Stimulated activated effector memory CD8-positive, alpha-beta T cell treated with anti-CD3 and anti-CD28 coated beads, Interleukin-12 subunit alpha, Interleukin-12 subunit beta, amount 100 ng/mL, for 72 hours (primary cell): Measurements from ENCODE around the gene PRICKLE2.
A peak's percentile ranks its signal among the peaks of the same experiment; 100 is the strongest.

Source experiments
- ATAC-seq: fragments of 150-1000 bp; cut with Tn5 transposase; 2 replicates; pipeline ENCODE4 v1.10.0; 2021
- DNase-seq, 2 donors: peaks; one replicate each; pipeline ENCODE4 v3.0.0; 2021 to 2022; ENCODE audit warnings: low spot score in 2 of 2
- H3K27ac Mint-ChIP-seq: one replicate; pipeline ENCODE4 v1.8.0; 2022; ENCODE audit warnings: mild to moderate bottlenecking, mixed read lengths
- H3K36me3 Mint-ChIP-seq: one replicate; pipeline ENCODE4 v1.8.0; 2022; ENCODE audit warnings: mild to moderate bottlenecking, mixed read lengths
- H3K4me1 Mint-ChIP-seq: one replicate; pipeline ENCODE4 v1.8.0; 2022; ENCODE audit warnings: mixed read lengths
- H3K4me3 Mint-ChIP-seq: one replicate; pipeline ENCODE4 v1.8.0; 2022; ENCODE audit warnings: mild to moderate bottlenecking, mixed read lengths
- H3K9me3 Mint-ChIP-seq: one replicate; pipeline ENCODE4 v1.8.0; 2022; ENCODE audit warnings: mixed read lengths

The PRICKLE2 gene

DNA sequence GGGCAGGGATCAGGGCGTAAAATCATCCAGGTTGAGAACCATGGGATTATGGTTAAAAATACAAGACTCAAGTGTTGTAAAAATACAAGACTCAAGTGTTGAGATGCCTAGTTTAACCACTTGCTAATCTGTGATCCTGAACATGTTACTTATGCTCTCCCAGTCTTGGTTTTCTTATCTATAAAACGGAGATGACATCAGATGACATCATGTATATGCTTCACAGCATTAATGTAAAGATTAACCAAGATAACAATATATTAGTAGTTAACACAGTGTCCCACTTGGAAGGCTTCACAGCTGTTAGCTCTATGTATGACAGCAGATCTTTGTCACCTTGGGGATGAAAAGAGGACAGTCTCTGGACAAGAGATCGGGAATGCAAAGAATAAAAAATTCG lies 96.2 kb downstream of the PRICKLE2 start:
- H3K27ac Mint-ChIP-seq, result no peak overlapping the region
- DNase-seq (no peak), ATAC-seq (no peak)
- H3K36me3 Mint-ChIP-seq, result no peaks in the 10 kb centered on the region
- H3K4me3 Mint-ChIP-seq, result no peak overlapping the region
- no peaks in the 10 kb centered on the region for H3K4me1 Mint-ChIP-seq
- H3K9me3 Mint-ChIP-seq, result no peaks in the 10 kb centered on the region

DNA sequence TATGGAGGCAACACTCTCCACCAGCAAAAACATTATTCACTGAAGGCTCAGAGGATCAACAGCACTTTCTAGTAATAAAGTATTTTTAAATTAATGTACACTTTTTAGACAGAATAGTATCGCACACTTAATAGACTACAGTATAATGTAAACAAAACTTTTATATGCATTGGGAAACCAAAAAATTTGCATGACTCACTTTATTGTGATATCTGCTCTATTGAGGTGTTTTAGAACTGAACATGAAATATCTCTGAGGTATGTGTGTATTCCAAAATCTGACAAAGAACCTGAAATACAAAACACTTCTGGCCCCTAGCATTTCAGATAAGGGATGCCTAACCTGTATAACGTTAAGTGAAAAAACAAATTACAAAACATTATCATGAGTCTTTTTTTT lies 99.7 kb downstream of the PRICKLE2 start:
- no peak for DNase-seq
- no peaks in the 10 kb centered on the region for H3K9me3 Mint-ChIP-seq
- H3K4me3 Mint-ChIP-seq, result no peak overlapping the region
- H3K4me1 Mint-ChIP-seq, result no peaks in the 10 kb centered on the region
- H3K27ac Mint-ChIP-seq, result no peak overlapping the region
- H3K36me3 Mint-ChIP-seq, result no peaks in the 10 kb centered on the region
- ATAC-seq, result no peak

DNA sequence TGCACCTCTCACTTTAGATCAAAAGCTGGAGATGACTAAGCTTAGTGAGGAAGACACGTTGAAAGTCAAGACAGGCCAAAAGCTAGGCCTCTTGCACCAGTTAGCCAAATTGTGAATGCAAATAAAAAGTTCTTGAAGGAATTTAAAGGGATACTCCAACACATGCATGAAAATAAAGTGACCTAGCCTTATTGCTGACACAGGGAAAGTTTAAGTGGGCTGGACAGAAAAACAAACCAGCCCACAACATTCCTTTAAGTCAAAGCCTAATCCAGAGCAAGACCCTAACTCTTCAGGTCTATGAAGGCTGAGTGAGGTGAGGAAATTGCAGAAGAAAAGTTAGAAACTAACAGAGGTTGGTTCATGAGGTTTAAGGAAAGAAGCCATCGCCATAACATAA lies 101.3 kb downstream of the PRICKLE2 start:
- ATAC-seq, result no peak
- H3K4me1 Mint-ChIP-seq, result no peaks in the 10 kb centered on the region
- H3K36me3 Mint-ChIP-seq, result no peaks in the 10 kb centered on the region

GRCh38 chr3:64122476-64122875 lies 102.8 kb downstream of the PRICKLE2 start:
- DNase-seq (no peak), ATAC-seq (peak; percentile 39)

More for the DNA sequence above, 101.3 kb downstream of the PRICKLE2 start:
- no peak for DNase-seq
- Mint-ChIP-seq H3K9me3 (no peaks in the 10 kb centered on the region), H3K4me3 (no peak overlapping the region), H3K27ac (no peak overlapping the region)

GRCh38 chr3:64121750-64122311 lies 103.4 kb downstream of the PRICKLE2 start:
- Mint-ChIP-seq H3K4me3 (no peak overlapping the region), H3K9me3 (no peaks in the 10 kb centered on the region), H3K36me3 (no peaks in the 10 kb centered on the region), H3K4me1 (no peaks in the 10 kb centered on the region), H3K27ac (no peak overlapping the region)
- no peak for ATAC-seq
- DNase-seq, result no peak

More at GRCh38 chr3:64122476-64122875, 102.8 kb downstream of the PRICKLE2 start:
- no peak overlapping the region for H3K27ac Mint-ChIP-seq
- no peaks in the 10 kb centered on the region for H3K36me3 Mint-ChIP-seq
- H3K4me1 Mint-ChIP-seq, result no peaks in the 10 kb centered on the region
- no peak overlapping the region for H3K4me3 Mint-ChIP-seq
- H3K9me3 Mint-ChIP-seq, result no peaks in the 10 kb centered on the region

DNA sequence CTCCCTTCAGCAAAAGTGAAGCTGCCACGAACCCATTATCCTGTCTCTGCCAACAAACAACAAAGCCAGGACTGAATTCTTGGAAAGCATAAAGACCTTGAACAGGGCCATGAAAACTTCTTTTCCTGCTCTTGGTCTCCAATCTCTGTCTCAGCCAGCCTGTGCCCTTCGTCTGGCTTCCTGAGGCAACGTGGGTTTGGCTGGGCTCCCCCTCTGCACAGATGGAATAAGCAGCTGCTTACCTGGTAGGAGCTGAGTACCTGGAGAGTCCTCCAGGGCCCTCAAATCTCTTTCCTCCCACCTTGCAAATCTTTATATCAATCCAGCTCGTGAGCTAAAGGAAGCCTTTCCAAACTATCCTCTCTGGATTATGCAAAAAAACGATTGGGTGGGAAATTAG lies 104.4 kb downstream of the PRICKLE2 start:
- H3K9me3 Mint-ChIP-seq, result no peaks in the 10 kb centered on the region
- H3K4me3 Mint-ChIP-seq, result no peak overlapping the region
- no peak for ATAC-seq

DNA sequence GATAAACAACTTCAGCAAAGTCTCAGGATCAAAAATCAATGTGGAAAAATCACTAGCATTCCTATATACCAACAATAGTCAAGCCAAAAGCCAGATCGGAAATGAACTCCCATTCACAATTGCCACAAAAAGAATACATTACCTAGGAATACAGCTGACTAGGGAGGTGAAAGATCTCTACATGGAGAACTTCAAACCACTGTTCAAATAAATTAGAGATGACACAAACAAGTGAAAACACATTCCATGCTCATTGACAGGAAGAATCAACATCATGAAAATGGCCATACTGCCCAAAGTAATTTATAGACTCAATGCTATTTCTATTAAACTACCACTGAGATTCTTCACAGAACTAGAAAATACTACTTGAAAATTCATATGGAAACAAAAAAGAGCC lies 107.8 kb downstream of the PRICKLE2 start:
- Mint-ChIP-seq H3K4me1 (no peaks in the 10 kb centered on the region), H3K9me3 (no peaks in the 10 kb centered on the region), H3K4me3 (no peak overlapping the region), H3K36me3 (no peaks in the 10 kb centered on the region), H3K27ac (no peak overlapping the region)
- DNase-seq (no peak), ATAC-seq (no peak)

More for the DNA sequence above, 104.4 kb downstream of the PRICKLE2 start:
- H3K4me1 Mint-ChIP-seq, result no peaks in the 10 kb centered on the region
- no peak overlapping the region for H3K27ac Mint-ChIP-seq
- DNase-seq, result no peak
- no peaks in the 10 kb centered on the region for H3K36me3 Mint-ChIP-seq

DNA sequence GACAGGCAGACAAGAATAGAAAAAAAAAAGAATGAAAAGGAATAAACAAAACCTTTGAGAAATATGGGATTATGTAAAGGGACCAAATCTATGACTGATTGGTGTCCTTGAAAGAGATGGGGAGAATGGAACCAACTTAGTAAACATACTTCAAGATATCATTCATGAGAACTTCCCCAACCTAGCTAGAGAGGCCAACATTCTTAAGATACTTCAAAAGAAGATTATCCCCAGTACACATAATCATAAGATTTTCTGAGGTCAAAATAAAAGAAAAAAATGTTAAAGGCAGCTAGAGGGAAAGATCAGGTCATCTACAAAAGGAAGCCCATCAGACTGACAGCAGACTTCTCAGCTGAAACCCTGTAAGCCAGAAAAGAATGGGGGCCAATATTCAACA lies 110.6 kb downstream of the PRICKLE2 start:
- Mint-ChIP-seq H3K4me1 (no peaks in the 10 kb centered on the region), H3K36me3 (no peaks in the 10 kb centered on the region), H3K9me3 (no peaks in the 10 kb centered on the region), H3K27ac (no peak overlapping the region), H3K4me3 (no peak overlapping the region)
- DNase-seq (no peak), ATAC-seq (no peak)

- DNase-seq, result no peak
- Mint-ChIP-seq H3K27ac (no peak overlapping the region), H3K4me3 (no peak overlapping the region), H3K4me1 (no peaks in the 10 kb centered on the region), H3K9me3 (no peaks in the 10 kb centered on the region), H3K36me3 (no peaks in the 10 kb centered on the region)
- no peak for ATAC-seq
Observed at GRCh38 chr3:64111872-64112271, 113.4 kb downstream of the PRICKLE2 start.

DNA sequence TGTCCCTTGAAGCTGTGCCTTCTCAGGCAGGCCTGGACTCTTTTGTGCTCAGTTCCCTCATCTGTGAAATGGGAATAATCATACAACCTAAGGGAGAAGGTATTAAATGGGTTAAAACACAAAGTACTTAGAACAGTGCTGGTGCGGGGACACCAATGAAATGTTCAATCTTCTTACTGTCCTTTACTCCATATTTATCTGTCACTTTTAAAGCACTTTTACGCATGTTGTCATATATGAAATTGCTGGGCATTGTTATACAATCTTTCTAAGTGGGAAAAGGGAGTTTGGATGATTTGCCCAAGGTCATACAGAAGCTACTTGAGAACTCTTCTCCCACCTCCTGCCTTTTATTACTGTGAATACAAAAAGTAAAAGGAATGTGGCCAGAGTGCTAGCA lies 114.2 kb downstream of the PRICKLE2 start:
- Mint-ChIP-seq H3K27ac (no peak overlapping the region), H3K36me3 (no peaks in the 10 kb centered on the region), H3K4me1 (no peaks in the 10 kb centered on the region), H3K4me3 (no peak overlapping the region), H3K9me3 (no peaks in the 10 kb centered on the region)
- no peak for ATAC-seq
- DNase-seq, result no peak

- Mint-ChIP-seq H3K36me3 (no peaks in the 10 kb centered on the region), H3K27ac (no peak overlapping the region), H3K4me3 (no peak overlapping the region), H3K4me1 (no peaks in the 10 kb centered on the region), H3K9me3 (no peaks in the 10 kb centered on the region)
- ATAC-seq, result no peak
- DNase-seq, result no peak
Observed at GRCh38 chr3:64110071-64110470, 115.2 kb downstream of the PRICKLE2 start.

DNA sequence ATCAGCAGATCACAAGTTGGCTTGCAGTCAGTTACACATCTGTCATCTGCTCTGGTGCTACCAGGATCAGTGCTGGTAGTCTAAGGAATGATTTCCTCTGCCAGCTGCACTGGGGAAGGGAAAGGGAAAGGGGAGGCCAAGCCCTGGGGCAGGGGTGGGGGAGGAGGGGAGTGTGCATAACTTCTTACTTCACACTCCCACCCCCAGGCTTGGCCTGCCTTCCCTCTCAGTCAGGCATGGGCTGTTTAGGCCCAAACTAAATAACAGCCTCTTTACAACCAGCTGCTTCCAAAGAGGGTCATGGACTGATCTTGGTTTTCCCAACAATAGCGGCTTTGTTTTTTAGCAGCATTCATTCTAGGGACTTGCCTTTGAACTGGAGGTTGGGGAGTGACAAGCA lies 115.8 kb downstream of the PRICKLE2 start:
- H3K27ac Mint-ChIP-seq, result no peak overlapping the region
- no peaks in the 10 kb centered on the region for H3K36me3 Mint-ChIP-seq
- DNase-seq (no peak), ATAC-seq (no peak)
- no peaks in the 10 kb centered on the region for H3K4me1 Mint-ChIP-seq
- no peaks in the 10 kb centered on the region for H3K9me3 Mint-ChIP-seq
- H3K4me3 Mint-ChIP-seq, result no peak overlapping the region

GRCh38 chr3:64108784-64109317 lies 116.4 kb downstream of the PRICKLE2 start:
- H3K4me3 Mint-ChIP-seq, result no peak overlapping the region
- H3K4me1 Mint-ChIP-seq, result no peaks in the 10 kb centered on the region
- ATAC-seq (no peak), DNase-seq (no peak)
- H3K36me3 Mint-ChIP-seq, result no peaks in the 10 kb centered on the region
- H3K27ac Mint-ChIP-seq, result no peak overlapping the region
- no peaks in the 10 kb centered on the region for H3K9me3 Mint-ChIP-seq

DNA sequence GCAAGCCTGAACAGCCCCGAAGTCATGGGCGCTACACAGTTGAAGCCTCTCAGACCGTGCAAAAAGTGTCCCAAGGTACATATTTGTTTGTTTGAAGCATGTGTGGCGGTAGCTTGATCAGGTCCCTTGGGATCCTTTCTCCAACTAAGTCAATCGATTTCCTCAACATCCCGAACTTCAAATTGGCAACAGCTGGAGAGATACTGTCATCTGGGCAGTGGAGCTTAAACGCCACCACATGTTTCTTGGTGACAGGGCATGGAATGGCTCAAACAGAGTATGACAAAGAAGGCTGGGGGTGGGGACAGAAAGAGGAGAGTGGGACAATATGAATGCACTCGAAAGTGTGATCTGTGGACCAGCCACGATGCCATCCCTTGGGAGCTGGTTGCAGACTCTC lies 117.0 kb downstream of the PRICKLE2 start:
- ATAC-seq, result no peak
- no peaks in the 10 kb centered on the region for H3K36me3 Mint-ChIP-seq
- no peak overlapping the region for H3K27ac Mint-ChIP-seq

GRCh38 chr3:64107190-64107589 lies 118.1 kb downstream of the PRICKLE2 start:
- no peak overlapping the region for H3K27ac Mint-ChIP-seq
- no peaks in the 10 kb centered on the region for H3K36me3 Mint-ChIP-seq
- H3K4me1 Mint-ChIP-seq, result no peaks in the 10 kb centered on the region
- H3K4me3 Mint-ChIP-seq, result no peak overlapping the region
- no peak for ATAC-seq
- no peaks in the 10 kb centered on the region for H3K9me3 Mint-ChIP-seq
- no peak for DNase-seq

More for the DNA sequence above, 117.0 kb downstream of the PRICKLE2 start:
- Mint-ChIP-seq H3K9me3 (no peaks in the 10 kb centered on the region), H3K4me3 (no peak overlapping the region), H3K4me1 (no peaks in the 10 kb centered on the region)
- no peak for DNase-seq

DNA sequence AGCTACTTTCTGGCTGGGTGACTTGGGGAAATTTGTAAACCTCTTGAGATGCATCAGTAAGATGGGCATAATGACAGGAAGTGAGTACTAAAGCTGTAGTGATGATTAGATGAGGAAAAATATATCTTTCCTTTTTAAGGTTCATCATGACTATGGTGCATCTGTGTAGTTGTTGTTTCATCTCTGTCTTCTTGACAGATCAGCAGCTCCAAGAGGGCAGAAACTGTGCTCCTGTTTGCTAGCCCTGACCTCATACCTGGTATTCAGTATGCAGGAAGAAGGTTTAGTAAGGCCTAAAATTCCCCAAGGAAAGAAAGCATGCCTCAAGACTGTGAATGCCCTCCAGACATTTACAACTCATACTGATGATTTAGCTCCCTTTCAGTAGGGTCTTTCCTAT lies 119.5 kb downstream of the PRICKLE2 start:
- ATAC-seq, result no peak
- no peaks in the 10 kb centered on the region for H3K9me3 Mint-ChIP-seq
- H3K4me1 Mint-ChIP-seq, result no peaks in the 10 kb centered on the region
- H3K4me3 Mint-ChIP-seq, result no peak overlapping the region
- no peak for DNase-seq
- H3K36me3 Mint-ChIP-seq, result no peaks in the 10 kb centered on the region
- no peak overlapping the region for H3K27ac Mint-ChIP-seq

DNA sequence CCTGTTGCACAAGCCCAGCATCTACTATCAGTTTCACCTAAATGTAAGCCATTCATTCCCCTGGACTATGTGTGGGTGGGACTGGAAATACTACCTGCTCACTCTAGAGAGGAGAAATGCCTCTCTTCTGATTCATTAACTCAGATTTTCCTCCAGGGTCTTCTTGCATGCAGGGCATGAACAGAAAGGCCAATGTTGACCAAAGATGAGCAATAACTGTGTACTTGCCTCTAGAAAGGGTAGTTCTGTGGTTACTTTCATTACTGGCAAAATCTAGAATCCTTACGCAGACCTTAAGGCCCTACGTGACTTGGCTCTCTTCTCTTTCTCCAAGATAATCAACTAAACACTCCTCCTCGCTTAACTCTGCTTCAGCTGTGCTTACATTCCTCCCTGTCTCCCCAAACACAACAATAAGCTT lies 120.6 kb downstream of the PRICKLE2 start:
- no peaks in the 10 kb centered on the region for H3K36me3 Mint-ChIP-seq
- DNase-seq, result no peak
- ATAC-seq, result peak; percentile 16
- no peaks in the 10 kb centered on the region for H3K4me1 Mint-ChIP-seq
- no peak overlapping the region for H3K4me3 Mint-ChIP-seq
- H3K27ac Mint-ChIP-seq, result no peak overlapping the region
- H3K9me3 Mint-ChIP-seq, result no peaks in the 10 kb centered on the region
